ENCODE results near the gene TRABD2A. TPM values are rescaled to one million over a fixed set of nuclear protein-coding genes. Genes with fewer than 3 reads are reported as not detected.

Gene TRABD2A
- total and polyA plus RNA-seq, 4 donors: 0.26 to 10.3 (median 0.55) TPM

DNA sequence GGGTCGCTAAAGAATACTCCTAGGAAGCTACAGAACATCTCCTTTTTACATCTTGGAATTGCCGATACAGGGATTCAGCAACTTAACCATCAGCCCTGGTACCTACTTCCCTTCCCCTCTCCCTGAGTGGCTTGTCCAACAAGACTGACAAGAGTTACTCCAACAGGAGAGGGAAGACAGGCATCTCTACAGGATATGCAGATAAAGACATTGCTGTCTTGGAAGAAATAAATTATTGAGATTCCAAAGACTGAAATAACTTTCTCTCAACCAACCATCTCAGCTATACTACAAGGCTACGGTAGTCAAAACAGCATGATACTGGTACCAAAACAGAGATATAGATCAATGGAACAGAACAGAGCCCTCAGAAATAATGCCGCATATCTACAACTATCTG, 87.2 kb downstream of the TRABD2A start (continued):
- no peak for TF ChIP-seq ZBTB33 (IDR thresholded peaks at IDR 0.05)
- TF ChIP-seq GABPA (IDR thresholded peaks at IDR 0.05 in 1 of 2, conservative IDR thresholded peaks at IDR 0.05 in 1 of 2): no peak
- TF ChIP-seq RAD21 (IDR thresholded peaks at IDR 0.05): no peak
- TF ChIP-seq, protein P1, sequence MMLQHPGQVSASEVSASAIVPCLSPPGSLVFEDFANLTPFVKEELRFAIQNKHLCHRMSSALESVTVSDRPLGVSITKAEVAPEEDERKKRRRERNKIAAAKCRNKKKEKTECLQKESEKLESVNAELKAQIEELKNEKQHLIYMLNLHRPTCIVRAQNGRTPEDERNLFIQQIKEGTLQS (IDR thresholded peaks at IDR 0.05): no peak
- TF ChIP-seq SP1 (IDR thresholded peaks at IDR 0.05): no peak
- no peak for TF ChIP-seq JUND (IDR thresholded peaks at IDR 0.05)
- no peak for TF ChIP-seq EGR1 (IDR thresholded peaks at IDR 0.05; ENCODE audit: low read depth in 2 of 2)

DNA sequence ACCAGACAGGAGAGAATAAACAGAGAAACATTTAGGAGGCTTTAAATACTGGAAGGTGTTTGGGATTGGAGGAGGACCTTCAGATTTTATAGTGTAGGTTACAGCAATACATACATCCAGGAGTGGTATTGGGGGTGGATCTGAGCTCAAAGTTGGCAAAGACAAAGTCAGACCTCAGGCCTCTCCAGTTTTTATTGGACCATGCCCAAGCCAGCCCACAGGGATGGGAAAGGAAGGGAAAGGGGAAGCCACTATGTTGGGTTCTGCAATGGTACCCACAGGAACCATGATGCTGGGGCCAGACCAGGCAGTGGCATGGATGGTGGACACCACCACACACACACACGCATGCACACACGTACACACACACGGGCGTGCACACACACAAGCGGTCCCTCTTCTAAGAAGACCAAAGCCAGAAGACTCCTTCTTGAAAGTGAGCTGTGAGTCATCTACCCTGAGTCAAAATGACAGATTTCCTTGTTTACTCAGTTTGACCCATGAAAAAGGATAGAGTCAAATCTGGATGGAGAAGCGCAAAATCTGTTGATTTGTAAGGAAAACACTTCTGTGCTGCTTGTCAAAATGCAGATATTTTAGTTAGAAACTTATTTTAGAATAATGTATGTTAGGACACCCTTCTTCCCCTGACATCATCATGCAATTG, 87.9 kb downstream of the TRABD2A start:
- H3K36me3 ChIP-seq (ENCODE audit: control insufficient read depth in 4 of 4, insufficient read depth in 3 of 4, low read depth in 1 of 4, low read length in 3 of 4): peaks cover 0 to 2% (median 0%) of the 10 kb centered on the region in 4 donors
- 97% methylated on average over 6 of the region's 6 CpGs for WGBS
- H3K27ac ChIP-seq (ENCODE audit: low read depth in 1 of 2, low read length in 2 of 2): no peak overlapping the region
- H3K4me3 ChIP-seq (ENCODE audit: low read depth in 1 of 3, low read length in 3 of 3): no peak overlapping the region
- no peak for DNase-seq (ENCODE audit: low spot score)
- no peak overlapping the region for H3K9ac ChIP-seq (ENCODE audit: low read depth in 1 of 2, low read length in 2 of 2)
- H3K9me3 ChIP-seq (ENCODE audit: control insufficient read depth in 4 of 4, low read length in 3 of 4): no peaks in the 10 kb centered on the region
- H3K4me1 ChIP-seq (ENCODE audit: control insufficient read depth in 4 of 4, insufficient read depth in 4 of 4, low read length in 3 of 4): no peaks in the 10 kb centered on the region
- no peak for TF ChIP-seq TAF1 (conservative IDR thresholded peaks at IDR 0.05)
- TF ChIP-seq MAX (IDR thresholded peaks at IDR 0.05): no peak
- TF ChIP-seq SP1 (IDR thresholded peaks at IDR 0.05): no peak
- TF ChIP-seq YY1 (IDR thresholded peaks at IDR 0.05): no peak
- no peak for TF ChIP-seq RXRA (IDR thresholded peaks at IDR 0.05)
- no peak for TF ChIP-seq NR2F2 (IDR thresholded peaks at IDR 0.05)
- TF ChIP-seq HNF4A (conservative IDR thresholded peaks at IDR 0.05): no peak
- no peak for TF ChIP-seq JUND (IDR thresholded peaks at IDR 0.05)
- no peak for TF ChIP-seq ZBTB33 (IDR thresholded peaks at IDR 0.05)
- no peaks in the 10 kb centered on the region for H3K27me3 ChIP-seq (ENCODE audit: control insufficient read depth in 4 of 4, insufficient read depth in 4 of 4, low read length in 3 of 4)

- no peaks in the 10 kb centered on the region for H3K27me3 ChIP-seq (ENCODE audit: control insufficient read depth in 4 of 4, insufficient read depth in 4 of 4, low read length in 3 of 4)
- H3K9ac ChIP-seq (ENCODE audit: low read depth in 1 of 2, low read length in 2 of 2): no peak overlapping the region
- WGBS: 73% methylated on average over 3 of the region's 3 CpGs
- no peak overlapping the region for H3K4me3 ChIP-seq (ENCODE audit: low read depth in 1 of 3, low read length in 3 of 3)
- no peaks in the 10 kb centered on the region for H3K9me3 ChIP-seq (ENCODE audit: control insufficient read depth in 4 of 4, low read length in 3 of 4)
- H3K36me3 ChIP-seq (ENCODE audit: control insufficient read depth in 4 of 4, insufficient read depth in 3 of 4, low read depth in 1 of 4, low read length in 3 of 4): peaks cover 0 to 2% (median 0%) of the 10 kb centered on the region in 4 donors
- no peak for DNase-seq (ENCODE audit: low spot score)
- H3K4me1 ChIP-seq (ENCODE audit: control insufficient read depth in 4 of 4, insufficient read depth in 4 of 4, low read length in 3 of 4): no peaks in the 10 kb centered on the region
- no peak overlapping the region for H3K27ac ChIP-seq (ENCODE audit: low read depth in 1 of 2, low read length in 2 of 2)
- no peak for TF ChIP-seq HNF4A (conservative IDR thresholded peaks at IDR 0.05)
- TF ChIP-seq, protein P2, sequence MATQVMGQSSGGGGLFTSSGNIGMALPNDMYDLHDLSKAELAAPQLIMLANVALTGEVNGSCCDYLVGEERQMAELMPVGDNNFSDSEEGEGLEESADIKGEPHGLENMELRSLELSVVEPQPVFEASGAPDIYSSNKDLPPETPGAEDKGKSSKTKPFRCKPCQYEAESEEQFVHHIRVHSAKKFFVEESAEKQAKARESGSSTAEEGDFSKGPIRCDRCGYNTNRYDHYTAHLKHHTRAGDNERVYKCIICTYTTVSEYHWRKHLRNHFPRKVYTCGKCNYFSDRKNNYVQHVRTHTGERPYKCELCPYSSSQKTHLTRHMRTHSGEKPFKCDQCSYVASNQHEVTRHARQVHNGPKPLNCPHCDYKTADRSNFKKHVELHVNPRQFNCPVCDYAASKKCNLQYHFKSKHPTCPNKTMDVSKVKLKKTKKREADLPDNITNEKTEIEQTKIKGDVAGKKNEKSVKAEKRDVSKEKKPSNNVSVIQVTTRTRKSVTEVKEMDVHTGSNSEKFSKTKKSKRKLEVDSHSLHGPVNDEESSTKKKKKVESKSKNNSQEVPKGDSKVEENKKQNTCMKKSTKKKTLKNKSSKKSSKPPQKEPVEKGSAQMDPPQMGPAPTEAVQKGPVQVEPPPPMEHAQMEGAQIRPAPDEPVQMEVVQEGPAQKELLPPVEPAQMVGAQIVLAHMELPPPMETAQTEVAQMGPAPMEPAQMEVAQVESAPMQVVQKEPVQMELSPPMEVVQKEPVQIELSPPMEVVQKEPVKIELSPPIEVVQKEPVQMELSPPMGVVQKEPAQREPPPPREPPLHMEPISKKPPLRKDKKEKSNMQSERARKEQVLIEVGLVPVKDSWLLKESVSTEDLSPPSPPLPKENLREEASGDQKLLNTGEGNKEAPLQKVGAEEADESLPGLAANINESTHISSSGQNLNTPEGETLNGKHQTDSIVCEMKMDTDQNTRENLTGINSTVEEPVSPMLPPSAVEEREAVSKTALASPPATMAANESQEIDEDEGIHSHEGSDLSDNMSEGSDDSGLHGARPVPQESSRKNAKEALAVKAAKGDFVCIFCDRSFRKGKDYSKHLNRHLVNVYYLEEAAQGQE (IDR thresholded peaks at IDR 0.05): no peak
- TF ChIP-seq TAF1 (conservative IDR thresholded peaks at IDR 0.05): no peak
- no peak for TF ChIP-seq CTCF (IDR thresholded peaks at IDR 0.05; ENCODE audit: low read depth, low read length, missing input control)
- no peak for TF ChIP-seq HNF4G (IDR thresholded peaks at IDR 0.05)
- no peak for TF ChIP-seq FOXA1 (IDR thresholded peaks at IDR 0.05)
- TF ChIP-seq, protein P1 (IDR thresholded peaks at IDR 0.05): no peak
- TF ChIP-seq NR2F2 (IDR thresholded peaks at IDR 0.05): no peak
- TF ChIP-seq JUND (IDR thresholded peaks at IDR 0.05): no peak
- no peak for TF ChIP-seq RXRA (IDR thresholded peaks at IDR 0.05)
- no peak for TF ChIP-seq MAX (IDR thresholded peaks at IDR 0.05)
- no peak for TF ChIP-seq SP1 (IDR thresholded peaks at IDR 0.05)
- TF ChIP-seq YY1 (IDR thresholded peaks at IDR 0.05): no peak
- TF ChIP-seq FOXA2 (IDR thresholded peaks at IDR 0.05): no peak
- no peak for TF ChIP-seq EGR1 (IDR thresholded peaks at IDR 0.05; ENCODE audit: low read depth in 2 of 2)
These were observed 92.4 kb downstream of the TRABD2A start for GRCh38 chr2:84788498-84788897.

Data from liver (tissue), 9 donors.